PFSK-1 (cell line): ENCODE measurements around the gene PTPRN2.

ENCODE experiments used
- FOXP2 ChIP-seq: optimal IDR thresholded peaks from 2 replicates; pipeline ENCODE3; 2011; ENCODE audit warnings: borderline replicate concordance, control low read depth, inconsistent platforms; ENCODE audit not compliant: insufficient read depth; ENCODE audit errors: extremely low read length, extremely low read depth
- POLR2AphosphoS5 ChIP-seq: IDR thresholded peaks from 2 replicates; pipeline ENCODE4 v1.6.1; 2012; ENCODE audit warnings: low read depth, mild to moderate bottlenecking, control low read depth, low read length, moderate library complexity
- SIN3A ChIP-seq: IDR thresholded peaks from 2 replicates; pipeline ENCODE4 v1.6.1; 2012; ENCODE audit warnings: mild to moderate bottlenecking, low read length, moderate library complexity, borderline replicate concordance; ENCODE audit not compliant: insufficient read depth
- TAF1 ChIP-seq: IDR thresholded peaks from 2 replicates; pipeline ENCODE4 v1.6.1; 2012; ENCODE audit warnings: low read length, control low read depth, borderline replicate concordance; ENCODE audit not compliant: insufficient read depth
- TF ChIP-seq, protein P1 (sequence below), 2 experiments: IDR thresholded peaks; 2 replicates each; pipeline versions ENCODE4 v1.6.1 to v1.8.0; 2011 to 2012; ENCODE audit warnings: low read depth in 2 of 2, low read length in 2 of 2, control low read depth in 1 of 2, inconsistent platforms in 1 of 2, mild to moderate bottlenecking in 1 of 2, moderate library complexity in 1 of 2; ENCODE audit not compliant: insufficient read depth in 1 of 2

PTPRN2 gene

DNA sequence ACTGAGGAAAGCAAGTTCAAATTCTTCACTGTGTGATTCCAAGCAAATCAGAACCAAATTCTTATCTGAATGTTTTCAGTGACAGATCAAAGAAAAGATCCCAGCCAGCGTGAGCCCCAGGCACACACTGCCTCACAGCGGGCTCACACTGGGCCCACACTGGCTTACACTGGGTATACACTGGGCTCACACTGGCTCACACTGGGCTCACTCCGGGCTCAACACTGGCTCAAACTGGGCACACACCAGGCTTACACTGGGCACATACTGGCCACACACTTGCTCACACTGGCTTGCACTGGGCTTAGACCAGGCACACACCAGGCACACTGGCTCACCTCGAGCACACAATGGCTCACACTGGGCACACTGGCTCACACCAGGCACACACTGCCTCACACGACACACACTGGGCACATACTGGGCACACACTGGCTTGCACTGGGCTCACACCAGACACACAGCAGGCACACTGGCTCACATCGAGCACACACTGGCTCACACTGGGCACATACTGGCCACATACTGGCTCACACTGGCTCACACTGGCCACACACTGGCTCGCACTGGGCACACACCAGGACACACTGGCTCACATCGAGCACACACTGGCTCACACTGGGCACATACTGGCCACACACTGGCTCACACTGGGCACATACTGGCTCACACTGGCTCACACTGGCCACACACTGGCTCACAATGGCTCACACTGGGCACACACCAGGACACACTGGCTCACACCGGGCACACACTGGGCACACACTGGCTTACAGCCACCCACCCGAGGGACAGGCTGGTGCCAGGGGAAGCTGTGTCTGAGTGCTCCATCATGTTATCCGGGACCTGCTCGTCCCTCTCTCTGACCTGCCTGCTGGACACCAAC, 156.3 kb downstream of the PTPRN2 start:
- TF ChIP-seq FOXP2, result no peak
- no peak for TF ChIP-seq TAF1

GRCh38 chr7:158430308-158431034, 157.2 kb downstream of the PTPRN2 start:
- TF ChIP-seq FOXP2 (no peak), SIN3A (no peak), TAF1 (no peak), POLR2AphosphoS5 (no peak)
- TF ChIP-seq, protein P1, sequence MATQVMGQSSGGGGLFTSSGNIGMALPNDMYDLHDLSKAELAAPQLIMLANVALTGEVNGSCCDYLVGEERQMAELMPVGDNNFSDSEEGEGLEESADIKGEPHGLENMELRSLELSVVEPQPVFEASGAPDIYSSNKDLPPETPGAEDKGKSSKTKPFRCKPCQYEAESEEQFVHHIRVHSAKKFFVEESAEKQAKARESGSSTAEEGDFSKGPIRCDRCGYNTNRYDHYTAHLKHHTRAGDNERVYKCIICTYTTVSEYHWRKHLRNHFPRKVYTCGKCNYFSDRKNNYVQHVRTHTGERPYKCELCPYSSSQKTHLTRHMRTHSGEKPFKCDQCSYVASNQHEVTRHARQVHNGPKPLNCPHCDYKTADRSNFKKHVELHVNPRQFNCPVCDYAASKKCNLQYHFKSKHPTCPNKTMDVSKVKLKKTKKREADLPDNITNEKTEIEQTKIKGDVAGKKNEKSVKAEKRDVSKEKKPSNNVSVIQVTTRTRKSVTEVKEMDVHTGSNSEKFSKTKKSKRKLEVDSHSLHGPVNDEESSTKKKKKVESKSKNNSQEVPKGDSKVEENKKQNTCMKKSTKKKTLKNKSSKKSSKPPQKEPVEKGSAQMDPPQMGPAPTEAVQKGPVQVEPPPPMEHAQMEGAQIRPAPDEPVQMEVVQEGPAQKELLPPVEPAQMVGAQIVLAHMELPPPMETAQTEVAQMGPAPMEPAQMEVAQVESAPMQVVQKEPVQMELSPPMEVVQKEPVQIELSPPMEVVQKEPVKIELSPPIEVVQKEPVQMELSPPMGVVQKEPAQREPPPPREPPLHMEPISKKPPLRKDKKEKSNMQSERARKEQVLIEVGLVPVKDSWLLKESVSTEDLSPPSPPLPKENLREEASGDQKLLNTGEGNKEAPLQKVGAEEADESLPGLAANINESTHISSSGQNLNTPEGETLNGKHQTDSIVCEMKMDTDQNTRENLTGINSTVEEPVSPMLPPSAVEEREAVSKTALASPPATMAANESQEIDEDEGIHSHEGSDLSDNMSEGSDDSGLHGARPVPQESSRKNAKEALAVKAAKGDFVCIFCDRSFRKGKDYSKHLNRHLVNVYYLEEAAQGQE (IDR thresholded peaks at IDR 0.05; ENCODE audit: insufficient read depth in 1 of 2, low read depth in 2 of 2, low read length in 2 of 2), result no peak

DNA sequence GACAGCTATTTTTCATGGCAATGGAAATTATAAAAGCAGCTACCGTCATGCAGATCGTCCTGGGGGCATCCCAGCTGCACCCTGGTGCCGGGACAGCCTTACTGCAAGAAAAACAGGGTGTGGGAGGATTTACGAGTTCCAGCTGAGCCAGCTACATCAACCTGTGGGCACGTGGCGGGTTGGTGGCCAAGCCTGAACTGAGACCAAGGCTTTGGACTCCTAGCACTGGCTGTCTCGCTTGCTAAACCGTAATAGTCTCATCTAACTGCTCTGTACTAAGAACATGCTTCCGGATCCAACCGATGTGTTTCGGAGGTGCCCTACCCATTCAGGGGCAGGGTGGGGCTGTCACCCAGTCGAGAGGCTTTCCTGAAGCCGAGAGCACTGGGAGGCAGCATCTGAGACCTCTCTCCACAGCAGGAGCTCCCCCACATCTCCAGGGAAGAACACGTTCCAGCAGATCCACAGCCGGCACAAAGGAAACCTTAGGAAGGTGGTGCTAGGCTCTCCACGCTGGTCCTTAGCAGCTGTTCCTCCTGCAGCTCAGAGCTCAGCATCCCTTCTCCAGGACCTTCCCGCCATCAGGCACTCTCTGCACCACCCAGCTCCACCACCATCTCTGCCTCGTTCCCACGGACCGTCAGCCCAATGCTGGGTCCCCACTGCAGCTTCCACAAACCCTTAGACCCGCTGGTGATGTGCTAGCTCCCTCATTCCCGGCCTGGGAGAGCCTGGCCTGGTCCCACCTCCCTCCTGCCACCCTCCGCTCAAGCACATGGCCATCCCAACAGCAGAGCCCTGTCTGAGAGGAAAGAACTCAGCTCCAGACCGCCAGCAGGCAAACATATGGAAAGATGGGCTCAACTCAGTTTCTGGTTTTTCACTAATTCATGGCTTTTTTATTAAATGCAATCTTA, 158.5 kb downstream of the PTPRN2 start:
- TF ChIP-seq SIN3A (no peak), TAF1 (no peak), POLR2AphosphoS5 (no peak), FOXP2 (no peak)
- TF ChIP-seq, protein P1 (IDR thresholded peaks at IDR 0.05; ENCODE audit: insufficient read depth in 1 of 2, low read depth in 2 of 2, low read length in 2 of 2), result no peak

GRCh38 chr7:158428131-158428836, 159.3 kb downstream of the PTPRN2 start:
- TF ChIP-seq SIN3A (no peak), POLR2AphosphoS5 (no peak), FOXP2 (no peak), TAF1 (no peak)
- TF ChIP-seq, protein P1 (IDR thresholded peaks at IDR 0.05; ENCODE audit: insufficient read depth in 1 of 2, low read depth in 2 of 2, low read length in 2 of 2), result no peak
